GM12878 (cell line): Measurements from ENCODE around the gene BHLHA9. TPM values are rescaled to one million over a fixed set of nuclear protein-coding genes. Genes with fewer than 3 reads are reported as not detected.

Experiments
- ATAC-seq: fragments of 200-7000 bp; cut with Tn5 transposase; 3 replicates; pipeline ENCODE4 v1.9.1; 2020; ENCODE audit warnings: mild to moderate bottlenecking, moderate library complexity
- BruUV-seq: library from RNA; stranded (reverse); fragments of 400-500 nt; replicated peaks from 2 replicates; lab custom pipeline; 2021; lab: Mats Ljungman, UMichigan
- CTCF ChIA-PET: fragments of 300-600 bp; sonication (Branson Sonifier 250); formaldehyde crosslinking; extraction: SDS; loops from one replicate; lab custom pipeline; 2021; ENCODE audit warnings: inconsistent platforms; lab: Yijun Ruan, JAX
- POLR2A ChIA-PET: fragments of 350-600 bp; formaldehyde crosslinking; extraction: SDS; loops from one replicate; lab custom pipeline; 2021; ENCODE audit warnings: inconsistent platforms; lab: Charles Lee
- RAD21 ChIA-PET: fragments of 300-600 bp; sonication (Branson Sonifier 250); formaldehyde crosslinking; loops from one replicate; lab custom pipeline; 2023; ENCODE audit warnings: antibody characterized with exemption; ENCODE audit not compliant: unreplicated experiment; lab: Charles Lee
- SMC1A ChIA-PET: fragments of 300-600 bp; sonication (Branson Sonifier 250); formaldehyde crosslinking; loops from one replicate; lab custom pipeline; 2023; ENCODE audit not compliant: unreplicated experiment, uncharacterized antibody; lab: Charles Lee
- DNase-seq: peaks from one replicate; pipeline ENCODE4 v3.0.0-alpha.2; 2011; ENCODE audit warnings: low read depth, low spot score
- FAIRE-seq: peaks from 3 replicates; lab custom pipeline; 2011; peaks lifted over from hg19 to GRCh38; lab: Jason Lieb, UNC
- H2AFZ ChIP-seq: 2 replicates; pipeline ENCODE4 v1.6.0; 2011; ENCODE audit warnings: low read depth, low read length, control low read depth; ENCODE audit not compliant: control insufficient read depth
- H3K27ac ChIP-seq: 2 replicates; pipeline ENCODE4 v1.5.1; 2011; ENCODE audit warnings: control low read depth; ENCODE audit not compliant: control insufficient read depth, insufficient read depth
- H3K27me3 ChIP-seq, 2 experiments: replicated peaks in 1 of 2; 2 replicates each; pipeline versions ENCODE4 v1.6.0 to v1.6.1; 2011; ENCODE audit warnings: low read length in 1 of 2; ENCODE audit not compliant: control insufficient read depth in 2 of 2, insufficient read depth in 2 of 2
- H3K36me3 ChIP-seq, 2 experiments: 2 replicates each; pipeline ENCODE4 v1.5.1; 2011; ENCODE audit warnings: low read length in 1 of 2; ENCODE audit not compliant: control insufficient read depth in 2 of 2, insufficient read depth in 2 of 2
- H3K4me1 ChIP-seq: 2 replicates; pipeline ENCODE4 v1.6.1; 2011; ENCODE audit warnings: mild to moderate bottlenecking, low read length, moderate library complexity, mixed read lengths; ENCODE audit not compliant: control insufficient read depth, insufficient read depth
- H3K4me2 ChIP-seq: 2 replicates; pipeline ENCODE4 v1.6.0; 2011; ENCODE audit warnings: control low read depth; ENCODE audit not compliant: control insufficient read depth, insufficient read depth
- H3K4me3 ChIP-seq: fragments of 200-600 bp; sonication (generic); 2 replicates; pipeline ENCODE4 v1.5.1; 2016
- H3K79me2 ChIP-seq: 2 replicates; pipeline ENCODE4 v1.6.0; 2011; ENCODE audit warnings: low read length; ENCODE audit not compliant: control insufficient read depth, insufficient read depth
- H3K9ac ChIP-seq: 2 replicates; pipeline ENCODE4 v1.8.0; 2011; ENCODE audit warnings: low read length, control low read depth, mixed read lengths; ENCODE audit not compliant: control insufficient read depth, insufficient read depth
- H3K9me3 ChIP-seq: replicated peaks from 3 replicates; pipeline ENCODE4 v1.5.1; 2011; ENCODE audit warnings: mild to moderate bottlenecking, low read length; ENCODE audit not compliant: control insufficient read depth, insufficient read depth
- H4K20me1 ChIP-seq: 2 replicates; pipeline ENCODE4 v1.6.0; 2011; ENCODE audit not compliant: control insufficient read depth, insufficient read depth
- CTCF ChIP-seq, 3 experiments: IDR thresholded peaks in 2 of 3; conservative IDR thresholded peaks in 1 of 3; 2 replicates each; pipeline ENCODE4 v1.5.1; 2011; ENCODE audit warnings: low read depth in 3 of 3, low read length in 3 of 3, mild to moderate bottlenecking in 3 of 3, control low read depth in 2 of 3, moderate library complexity in 2 of 3, inconsistent platforms in 1 of 3, mixed read lengths in 1 of 3; ENCODE audit not compliant: control insufficient read depth in 2 of 3, insufficient read depth in 1 of 3; ENCODE audit errors: extremely low read depth in 1 of 3
- HDAC2 ChIP-seq: fragments of 200-600 bp; sonication (generic); IDR thresholded peaks from 2 replicates; pipeline ENCODE4 v1.6.1; 2017
- JUNB ChIP-seq: IDR thresholded peaks from 2 replicates; pipeline ENCODE4 v1.6.1; 2016; ENCODE audit warnings: antibody characterized with exemption, mild to moderate bottlenecking
- MAX ChIP-seq: IDR thresholded peaks from 2 replicates; pipeline ENCODE4 v1.6.1; 2012; ENCODE audit warnings: low read depth, low read length, improper control_type of control experiment
- NFIC ChIP-seq: IDR thresholded peaks from 2 replicates; pipeline ENCODE4 v1.6.1; 2012; ENCODE audit warnings: low read depth, mild to moderate bottlenecking, inconsistent platforms, low read length, moderate library complexity
- NR2F1 ChIP-seq: fragments of 450-650 bp; conservative IDR thresholded peaks from 2 replicates; pipeline ENCODE4 v1.6.1; 2017; ENCODE audit warnings: mild to moderate bottlenecking
- PKNOX1 ChIP-seq: fragments of 450-650 bp; IDR thresholded peaks from 2 replicates; pipeline ENCODE4 v1.6.1; 2016; ENCODE audit warnings: mild to moderate bottlenecking
- PML ChIP-seq: IDR thresholded peaks from 2 replicates; pipeline ENCODE4 v1.6.1; 2012; ENCODE audit warnings: low read length, inconsistent platforms
- RBBP5 ChIP-seq: fragments of 200-600 bp; sonication (generic); conservative IDR thresholded peaks from 2 replicates; pipeline ENCODE4 v1.6.1; 2016
- SIN3A ChIP-seq: IDR thresholded peaks from 2 replicates; pipeline ENCODE4 v1.6.1; 2012; ENCODE audit warnings: low read depth, low read length, improper control_type of control experiment
- SPI1 ChIP-seq: IDR thresholded peaks from 2 replicates; pipeline ENCODE4 v1.6.1; 2011; ENCODE audit warnings: low read depth, mild to moderate bottlenecking, low read length, moderate library complexity, borderline replicate concordance; ENCODE audit not compliant: insufficient read depth
- SREBF2 ChIP-seq: IDR thresholded peaks from 2 replicates; pipeline ENCODE4 v1.6.1; 2012; ENCODE audit warnings: mild to moderate bottlenecking, low read length
- ZNF274 ChIP-seq: IDR thresholded peaks from one replicate; pipeline ENCODE4 v1.8.0; 2011; ENCODE audit not compliant: insufficient read length, insufficient read depth
- WGBS: methylation state at CpG from one replicate; pipeline ENCODE4 v1.1.6; 2016; ENCODE audit warnings: low lambda C conversion rate; ENCODE audit not compliant: insufficient replicate concordance, insufficient coverage; ENCODE audit errors: missing lambda C conversion rate; 5-methylcytosine and 5-hydroxymethylcytosine counted together
- in situ Hi-C: fragments of 300-500 bp; cut with MboI; formaldehyde crosslinking; loops from 9 replicates; pipeline ENCODE4 v1.14.3; 2018; ENCODE audit warnings: mixed read lengths
- intact Hi-C: fragments of 100-400 bp; cut with micrococcal nuclease; formaldehyde crosslinking; loops from one replicate; pipeline ENCODE4 v1.14.2; 2022; ENCODE audit not compliant: unreplicated experiment
- polyA plus RNA-seq, 11 experiments: library from polyadenylated mRNA; depleted of rRNA in 4 of 11; unstranded in 6 of 11; stranded (reverse) in 5 of 11; fragments of >200 nt; fragmentation: Nextera tagmentation in 4 of 11; fragmentation: Illumina TruSeq in 1 of 11; extraction: Ambion mirVana in 4 of 11; extraction: Trizol in 1 of 11; gene quantifications; 1 replicate in 1 of 11; 2 replicates in 10 of 11; pipeline versions ENCODE4 v1.2.1 to v1.2.3, GENCODE V29; 2011 to 2016; ENCODE audit warnings: inconsistent platforms in 2 of 11, missing spikeins in 2 of 11, low read depth in 1 of 11
- total RNA-seq, 4 experiments: library from RNA; depleted of rRNA in 3 of 4; stranded (reverse); fragments of >200 nt in 3 of 4; fragmentation: Illumina TruSeq in 1 of 4; extraction: Trizol in 1 of 4; gene quantifications; 2 replicates each; pipeline versions ENCODE4 v1.2.1 to v1.2.3, GENCODE V29; 2013 to 2021

Gene BHLHA9
- total and polyA plus RNA-seq, 10 of the 15 experiments (the other 5 are each of a cell fraction or from before 2014, with no cell fraction given), result not detected

GRCh38 chr17:1222321-1222720 lies 47.9 kb upstream of the BHLHA9 start:
- ATAC-seq (no peak), DNase-seq (no peak), FAIRE-seq (no peak)
- TF ChIP-seq NFIC (no peak), SREBF2 (no peak), RBBP5 (no peak), CTCF (IDR thresholded peaks at IDR 0.05 in 2 of 3, conservative IDR thresholded peaks at IDR 0.05 in 1 of 3; ENCODE audit: control insufficient read depth in 2 of 3, extremely low read depth in 1 of 3, insufficient read depth in 1 of 3, low read depth in 3 of 3, low read length in 3 of 3) (no peak), HDAC2 (no peak), JUNB (no peak), SIN3A (no peak), MAX (no peak), NR2F1 (no peak), PKNOX1 (no peak), SPI1 (no peak), ZNF274 (no peak), PML (no peak)
- no peak overlapping the region for H3K4me3 ChIP-seq
- H3K79me2 ChIP-seq, result peaks cover 77% of the 10 kb centered on the region
- BruUV-seq, result no TSS peak
- POLR2A ChIA-PET, result no interaction called here
- no peak overlapping the region for H3K27ac ChIP-seq
- intact Hi-C loops (no loop called here), in situ Hi-C loops (no loop called here)
- no peaks in the 10 kb centered on the region for H3K27me3 ChIP-seq
- peaks cover 11% of the 10 kb centered on the region for H3K4me1 ChIP-seq
- no peak overlapping the region for H2AFZ ChIP-seq
- H3K9me3 ChIP-seq, result no peaks in the 10 kb centered on the region; the same call in 2 of the 3 replicates
- RAD21 ChIA-PET, result no interaction called here
- peaks cover 6 to 18% of the 10 kb centered on the region in 2 experiments for H3K36me3 ChIP-seq
- SMC1A ChIA-PET, result interaction anchor here (0.7 kb wide), 1 partner anchor 9 kb away, joined by 3 read pairs; no protein-coding TSS in a partner anchor
- CTCF ChIA-PET, result interaction anchor here (1.1 kb wide), 1 partner anchor 143 kb away, joined by 3 read pairs; no protein-coding TSS in a partner anchor
- H4K20me1 ChIP-seq, result no peaks in the 10 kb centered on the region
- WGBS, result 98% methylated on average over 8 of the region's 8 CpGs
- no peak overlapping the region for H3K4me2 ChIP-seq
- no peak overlapping the region for H3K9ac ChIP-seq
